Stimulated activated CD4-positive, alpha-beta T cell treated with anti-CD3 and anti-CD28 coated beads, Interleukin-15, amount 100 ng/mL, for 1 hour (primary cell): ENCODE results near the gene STK26.
"Not testable (repeated sequence)": the region's sequence is repeated elsewhere in the genome, so short reads cannot be mapped to it uniquely, and the experiment has no call there.

Experiments used
- DNase-seq, 2 donors: peaks; one replicate each; pipeline ENCODE4 v3.0.0-alpha.2; 2020; ENCODE audit warnings: low read depth in 1 of 2, low spot score in 1 of 2

STK26 gene

GRCh38 chrX:132022967-132023895 is at the start of gene STK26:
Gene STK26 (plus strand): TSS chrX:132023302. CDS start chrX:132023618, 316 bp downstream.
- DNase-seq, result peak; percentile 51 to 61

GRCh38 chrX:131975851-131976250 is 47.3 kb upstream of the STK26 start:
- DNase-seq, result no peak

GRCh38 chrX:131977619-131978018 is 45.5 kb upstream of the STK26 start:
- DNase-seq, result no peak

- DNase-seq, result no peak
Measured at GRCh38 chrX:131979116-131979515, 44.0 kb upstream of the STK26 start.

GRCh38 chrX:131985526-131986049 is 37.5 kb upstream of the STK26 start:
- DNase-seq, result no peak

GRCh38 chrX:131987252-131987651 is 35.9 kb upstream of the STK26 start:
- DNase-seq, result no peak

- no peak for DNase-seq
Measured at GRCh38 chrX:131988236-131988635, 34.9 kb upstream of the STK26 start.

GRCh38 chrX:132001127-132001526 is 22.0 kb upstream of the STK26 start:
- no peak for DNase-seq

- DNase-seq, result no peak
Measured at GRCh38 chrX:132004728-132005127, 18.4 kb upstream of the STK26 start.

GRCh38 chrX:132009350-132009749 is 13.8 kb upstream of the STK26 start:
- DNase-seq, result no peak

GRCh38 chrX:132010213-132010612 is 12.9 kb upstream of the STK26 start:
- not testable (repeated sequence) for DNase-seq

- no peak for DNase-seq
Measured at GRCh38 chrX:132015875-132016274, 7.2 kb upstream of the STK26 start.

GRCh38 chrX:132016628-132017430 is 6.3 kb upstream of the STK26 start:
- no peak for DNase-seq

GRCh38 chrX:132017431-132018185 is 5.5 kb upstream of the STK26 start:
- no peak for DNase-seq

- DNase-seq, result no peak
Measured at GRCh38 chrX:132022198-132022966, 720 bp upstream of the STK26 start.

- peak; percentile 1 to 8 for DNase-seq
Measured at GRCh38 chrX:132023896-132024386, 839 bp downstream of the STK26 start.

GRCh38 chrX:132025041-132025440 is 1.9 kb downstream of the STK26 start:
- DNase-seq, result no peak

GRCh38 chrX:132030264-132030663 is 7.2 kb downstream of the STK26 start:
- DNase-seq, result no peak

GRCh38 chrX:132031867-132032266 is 8.8 kb downstream of the STK26 start:
- DNase-seq, result no peak

GRCh38 chrX:132033166-132033565 is 10.1 kb downstream of the STK26 start:
- no peak for DNase-seq
